ENCODE data around the gene SYDE2. TPM values are rescaled to one million over a fixed set of nuclear protein-coding genes. Genes with fewer than 3 reads are reported as not detected.

SYDE2 gene
- polyA plus RNA-seq, 1 of the 3 experiments (the other 2 are of a cell fraction) = not detected

DNA sequence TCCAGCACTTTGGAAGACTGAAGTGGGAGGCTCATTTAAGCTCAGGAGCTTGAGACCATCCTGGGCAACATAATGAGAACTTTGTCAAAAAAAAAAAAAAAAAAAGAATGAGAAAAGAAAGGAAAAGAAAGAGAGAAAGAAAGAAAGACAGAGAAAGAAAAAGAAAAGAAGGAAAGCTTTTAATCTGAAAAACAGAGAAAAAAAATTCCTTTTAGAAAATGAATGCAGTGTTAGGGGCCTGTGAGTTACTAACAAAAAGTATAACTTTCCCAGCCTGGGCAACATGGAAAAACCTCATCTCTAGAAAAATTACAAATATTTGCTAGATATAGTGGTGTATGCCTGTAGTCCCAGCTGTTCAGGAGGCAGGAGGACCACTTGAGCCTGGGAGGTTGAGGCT, 15.9 kb upstream of the SYDE2 start:
- ChIA-PET POLR2A (no interaction called here), CTCF (interaction anchor here (1.2 to 1.3 kb wide), 2 partner anchors 11 to 38 kb away, joined by 3 to 4 read pairs; no protein-coding TSS in a partner anchor)
- no peak overlapping the region for H3K4me3 ChIP-seq (ENCODE audit: low read depth in 2 of 2, low read length in 1 of 2)
- H3K27ac ChIP-seq (ENCODE audit: low read depth in 2 of 2, low read length in 1 of 2) = no peak overlapping the region
- no peaks in the 10 kb centered on the region for H3K9me2 ChIP-seq
- no peaks in the 10 kb centered on the region for H3K79me2 ChIP-seq (ENCODE audit: insufficient read depth)
- no peak overlapping the region for H3K9ac ChIP-seq
- H3K36me3 ChIP-seq (replicated peaks in 1 of 2; ENCODE audit: control insufficient read depth in 1 of 2, insufficient read depth in 2 of 2, low read length in 1 of 2) = no peaks in the 10 kb centered on the region
- no peaks in the 10 kb centered on the region for H4K20me1 ChIP-seq (ENCODE audit: insufficient read depth)
- no peaks in the 10 kb centered on the region for H3F3A ChIP-seq (replicated peaks; ENCODE audit: insufficient read depth)
- H3K4me1 ChIP-seq (ENCODE audit: control insufficient read depth in 1 of 2, insufficient read depth in 2 of 2, low read depth in 1 of 2, low read length in 1 of 2) = no peaks in the 10 kb centered on the region
- no peak overlapping the region for H3K4me2 ChIP-seq
- no peak overlapping the region for H2AFZ ChIP-seq (ENCODE audit: low read depth)
- peaks cover 34% of the 10 kb centered on the region for H3K27me3 ChIP-seq (ENCODE audit: insufficient read depth)
- no peak for DNase-seq
- no peak for TF ChIP-seq TEAD4 (IDR thresholded peaks at IDR 0.05; ENCODE audit: borderline replicate concordance, insufficient read depth)
- no peak for TF ChIP-seq REST (IDR thresholded peaks at IDR 0.05; ENCODE audit: low read depth, low read length)
- TF ChIP-seq, protein P1, sequence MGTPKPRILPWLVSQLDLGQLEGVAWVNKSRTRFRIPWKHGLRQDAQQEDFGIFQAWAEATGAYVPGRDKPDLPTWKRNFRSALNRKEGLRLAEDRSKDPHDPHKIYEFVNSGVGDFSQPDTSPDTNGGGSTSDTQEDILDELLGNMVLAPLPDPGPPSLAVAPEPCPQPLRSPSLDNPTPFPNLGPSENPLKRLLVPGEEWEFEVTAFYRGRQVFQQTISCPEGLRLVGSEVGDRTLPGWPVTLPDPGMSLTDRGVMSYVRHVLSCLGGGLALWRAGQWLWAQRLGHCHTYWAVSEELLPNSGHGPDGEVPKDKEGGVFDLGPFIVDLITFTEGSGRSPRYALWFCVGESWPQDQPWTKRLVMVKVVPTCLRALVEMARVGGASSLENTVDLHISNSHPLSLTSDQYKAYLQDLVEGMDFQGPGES (IDR thresholded peaks at IDR 0.05; ENCODE audit: low read depth, low read length) = no peak
- no peaks in the 10 kb centered on the region for H3K9me3 ChIP-seq

DNA sequence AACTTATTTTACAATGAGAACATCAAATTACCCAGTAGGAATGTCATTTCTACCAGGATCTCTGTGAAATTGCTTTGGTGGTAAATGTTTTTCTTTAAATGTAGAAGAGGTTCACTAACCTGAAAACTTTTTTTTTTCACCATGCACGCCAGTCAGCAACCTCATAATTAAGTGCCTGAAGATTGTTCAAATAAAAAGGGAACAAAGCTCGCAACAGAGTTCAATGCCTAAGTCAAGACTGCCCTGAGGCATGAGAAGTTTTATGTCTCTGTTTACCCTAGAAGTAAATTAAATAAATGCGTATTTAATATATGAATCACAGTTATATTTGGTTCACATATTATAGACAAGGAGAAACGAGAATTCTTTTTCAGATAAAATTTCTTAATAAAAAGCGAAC, 13.8 kb upstream of the SYDE2 start:
- no peaks in the 10 kb centered on the region for H3F3A ChIP-seq (replicated peaks; ENCODE audit: insufficient read depth)
- H3K9ac ChIP-seq = no peak overlapping the region
- DNase-seq = no peak
- WGBS (ENCODE audit: low lambda C conversion rate) = 9% methylated on average over 5 of the region's 5 CpGs
- H3K9me2 ChIP-seq = no peaks in the 10 kb centered on the region
- H3K4me3 ChIP-seq (ENCODE audit: low read depth in 2 of 2, low read length in 1 of 2) = no peak overlapping the region
- TF ChIP-seq FOXM1 (IDR thresholded peaks at IDR 0.05; ENCODE audit: low read depth) (no peak), ELF1 (IDR thresholded peaks at IDR 0.05) (no peak), RAD21 (IDR thresholded peaks at IDR 0.05; ENCODE audit: low read length) (no peak), EP300 (IDR thresholded peaks at IDR 0.05; ENCODE audit: borderline replicate concordance in 1 of 2, low read depth in 1 of 2, low read length in 1 of 2) (no peak), TAF1 (IDR thresholded peaks at IDR 0.05; ENCODE audit: borderline replicate concordance, low read depth, low read length) (no peak), YY1 (IDR thresholded peaks at IDR 0.05; ENCODE audit: low read depth) (no peak)
- TF ChIP-seq, protein P2, sequence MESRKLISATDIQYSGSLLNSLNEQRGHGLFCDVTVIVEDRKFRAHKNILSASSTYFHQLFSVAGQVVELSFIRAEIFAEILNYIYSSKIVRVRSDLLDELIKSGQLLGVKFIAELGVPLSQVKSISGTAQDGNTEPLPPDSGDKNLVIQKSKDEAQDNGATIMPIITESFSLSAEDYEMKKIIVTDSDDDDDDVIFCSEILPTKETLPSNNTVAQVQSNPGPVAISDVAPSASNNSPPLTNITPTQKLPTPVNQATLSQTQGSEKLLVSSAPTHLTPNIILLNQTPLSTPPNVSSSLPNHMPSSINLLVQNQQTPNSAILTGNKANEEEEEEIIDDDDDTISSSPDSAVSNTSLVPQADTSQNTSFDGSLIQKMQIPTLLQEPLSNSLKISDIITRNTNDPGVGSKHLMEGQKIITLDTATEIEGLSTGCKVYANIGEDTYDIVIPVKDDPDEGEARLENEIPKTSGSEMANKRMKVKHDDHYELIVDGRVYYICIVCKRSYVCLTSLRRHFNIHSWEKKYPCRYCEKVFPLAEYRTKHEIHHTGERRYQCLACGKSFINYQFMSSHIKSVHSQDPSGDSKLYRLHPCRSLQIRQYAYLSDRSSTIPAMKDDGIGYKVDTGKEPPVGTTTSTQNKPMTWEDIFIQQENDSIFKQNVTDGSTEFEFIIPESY (IDR thresholded peaks at IDR 0.05; ENCODE audit: borderline replicate concordance, low read depth) = no peak
- no peaks in the 10 kb centered on the region for H3K9me3 ChIP-seq
- no peaks in the 10 kb centered on the region for H4K20me1 ChIP-seq (ENCODE audit: insufficient read depth)
- H3K27ac ChIP-seq (ENCODE audit: low read depth in 2 of 2, low read length in 1 of 2) = no peak overlapping the region
- H3K79me2 ChIP-seq (ENCODE audit: insufficient read depth) = no peaks in the 10 kb centered on the region
- ChIA-PET POLR2A (no interaction called here), CTCF (no interaction called here)
- no peaks in the 10 kb centered on the region for H3K4me1 ChIP-seq (ENCODE audit: control insufficient read depth in 1 of 2, insufficient read depth in 2 of 2, low read depth in 1 of 2, low read length in 1 of 2)
- H3K4me2 ChIP-seq = no peak overlapping the region
- no peak overlapping the region for H2AFZ ChIP-seq (ENCODE audit: low read depth)
- H3K27me3 ChIP-seq (ENCODE audit: insufficient read depth) = peaks cover 46% of the 10 kb centered on the region
- H3K36me3 ChIP-seq (replicated peaks in 1 of 2; ENCODE audit: control insufficient read depth in 1 of 2, insufficient read depth in 2 of 2, low read length in 1 of 2) = no peaks in the 10 kb centered on the region
